Measurements from ENCODE around the gene NUDT6.

The NUDT6 gene

DNA sequence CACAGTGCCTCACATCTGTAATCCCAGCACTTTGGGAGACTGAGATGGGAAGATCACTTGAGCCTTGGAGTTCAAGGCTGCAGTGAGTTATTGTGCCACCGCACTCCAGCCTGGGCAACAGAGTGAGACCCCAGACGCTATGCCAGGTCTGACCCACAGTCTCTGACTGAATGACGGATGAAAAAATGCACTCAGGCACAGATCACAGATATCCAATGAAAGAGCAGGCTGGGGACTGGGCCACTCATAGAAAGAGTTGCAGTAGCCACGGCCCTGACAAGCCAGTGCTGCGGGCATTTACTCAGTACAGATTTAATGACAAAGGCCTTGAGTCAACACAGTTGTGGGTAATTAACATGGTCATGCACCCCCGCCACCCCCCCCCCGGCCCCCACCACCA, 22.7 kb downstream of the NUDT6 start:
- in situ Hi-C loops (cut with MboI; ENCODE audit: low sequenced_read_pairs, unreplicated experiment) = loop anchor here (25.0 kb wide), 1 partner anchor 287 kb away; the partner anchor contains the start of gene IL21
- DNase-seq (ENCODE audit: low spot score) = no peak
- TF ChIP-seq CTCF (IDR thresholded peaks at IDR 0.05; ENCODE audit: borderline replicate concordance, control extremely low read depth, extremely low read depth, insufficient read depth, missing control alignments) = no peak

DNA sequence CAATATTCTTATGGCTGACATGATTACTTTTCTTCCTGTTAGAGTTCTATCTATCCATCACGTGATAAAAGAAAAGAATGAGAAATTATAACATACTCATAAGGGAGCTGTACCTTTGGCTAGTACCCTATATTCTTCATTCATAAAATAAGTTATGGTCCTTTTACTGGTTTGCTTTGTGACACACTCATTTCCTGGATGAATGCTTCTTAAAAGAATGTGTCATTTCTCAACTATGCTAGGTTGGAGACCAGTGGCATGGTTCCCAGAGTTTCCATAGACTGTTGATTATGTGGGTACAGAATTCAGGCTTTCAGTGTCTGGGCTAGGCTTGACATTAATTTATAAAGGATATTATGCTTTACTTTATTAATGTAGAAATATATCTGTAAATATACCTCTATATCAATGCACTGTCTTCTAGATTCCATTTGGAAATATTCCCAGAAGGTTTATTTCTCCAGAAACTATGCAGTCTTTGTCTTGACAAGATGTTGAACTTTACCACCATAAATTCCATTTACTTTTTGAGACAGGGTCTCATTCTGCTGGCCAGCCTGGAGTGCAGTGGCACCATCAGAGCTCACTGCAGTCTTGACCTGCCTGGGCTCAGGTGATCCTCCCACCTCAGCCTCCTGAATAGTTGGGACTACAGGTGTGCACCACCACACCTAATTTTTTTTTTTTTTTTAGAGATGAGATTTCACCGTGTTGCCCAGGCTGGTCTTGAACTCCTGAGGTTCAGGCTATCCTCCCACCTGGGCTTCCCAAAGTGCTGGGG, 23.8 kb downstream of the NUDT6 start:
- in situ Hi-C loops (cut with MboI; ENCODE audit: low sequenced_read_pairs, unreplicated experiment) = no loop called here
- no peak for DNase-seq (ENCODE audit: low spot score)
- TF ChIP-seq CTCF (IDR thresholded peaks at IDR 0.05; ENCODE audit: borderline replicate concordance, control extremely low read depth, extremely low read depth, insufficient read depth, missing control alignments) = no peak

GRCh38 chr4:122896270-122896669, 26.1 kb downstream of the NUDT6 start:
- TF ChIP-seq CTCF (IDR thresholded peaks at IDR 0.05; ENCODE audit: borderline replicate concordance, control extremely low read depth, extremely low read depth, insufficient read depth, missing control alignments) = no peak
- DNase-seq (ENCODE audit: low spot score) = no peak
- in situ Hi-C loops (cut with MboI; ENCODE audit: low sequenced_read_pairs, unreplicated experiment) = no loop called here

DNA sequence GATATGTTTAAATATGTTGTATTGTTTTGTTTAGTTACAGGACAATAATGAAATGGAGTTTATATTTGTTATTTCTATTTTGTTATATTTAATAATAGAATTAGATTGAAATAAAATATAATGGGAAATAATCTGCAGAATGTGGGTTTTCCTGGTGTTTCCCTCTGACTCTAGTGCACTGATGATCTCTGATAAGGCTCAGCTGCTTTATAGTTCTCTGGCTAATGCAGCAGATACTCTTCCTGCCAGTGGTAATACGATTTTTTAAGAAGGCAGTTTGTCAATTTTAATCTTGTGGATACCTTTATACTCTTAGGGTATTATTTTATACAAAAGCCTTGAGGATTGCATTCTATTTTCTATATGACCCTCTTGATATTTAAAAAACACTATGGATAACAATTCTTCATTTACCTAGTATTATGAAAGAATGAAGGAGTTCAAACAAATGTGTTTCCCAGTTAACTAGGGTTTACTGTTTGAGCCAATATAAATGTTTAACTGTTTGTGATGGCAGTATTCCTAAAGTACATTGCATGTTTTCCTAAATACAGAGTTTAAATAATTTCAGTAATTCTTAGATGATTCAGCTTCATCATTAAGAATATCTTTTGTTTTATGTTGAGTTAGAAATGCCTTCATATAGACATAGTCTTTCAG, 26.9 kb downstream of the NUDT6 start:
- in situ Hi-C loops (cut with MboI; ENCODE audit: low sequenced_read_pairs, unreplicated experiment) = no loop called here
- no peak for DNase-seq (ENCODE audit: low spot score)
- no peak for TF ChIP-seq CTCF (IDR thresholded peaks at IDR 0.05; ENCODE audit: borderline replicate concordance, control extremely low read depth, extremely low read depth, insufficient read depth, missing control alignments)

- no peak for TF ChIP-seq CTCF (IDR thresholded peaks at IDR 0.05; ENCODE audit: borderline replicate concordance, control extremely low read depth, extremely low read depth, insufficient read depth, missing control alignments)
- in situ Hi-C loops (cut with MboI; ENCODE audit: low sequenced_read_pairs, unreplicated experiment) = no loop called here
- DNase-seq (ENCODE audit: low spot score) = no peak
Observed at GRCh38 chr4:122894827-122895226, 27.6 kb downstream of the NUDT6 start.

DNA sequence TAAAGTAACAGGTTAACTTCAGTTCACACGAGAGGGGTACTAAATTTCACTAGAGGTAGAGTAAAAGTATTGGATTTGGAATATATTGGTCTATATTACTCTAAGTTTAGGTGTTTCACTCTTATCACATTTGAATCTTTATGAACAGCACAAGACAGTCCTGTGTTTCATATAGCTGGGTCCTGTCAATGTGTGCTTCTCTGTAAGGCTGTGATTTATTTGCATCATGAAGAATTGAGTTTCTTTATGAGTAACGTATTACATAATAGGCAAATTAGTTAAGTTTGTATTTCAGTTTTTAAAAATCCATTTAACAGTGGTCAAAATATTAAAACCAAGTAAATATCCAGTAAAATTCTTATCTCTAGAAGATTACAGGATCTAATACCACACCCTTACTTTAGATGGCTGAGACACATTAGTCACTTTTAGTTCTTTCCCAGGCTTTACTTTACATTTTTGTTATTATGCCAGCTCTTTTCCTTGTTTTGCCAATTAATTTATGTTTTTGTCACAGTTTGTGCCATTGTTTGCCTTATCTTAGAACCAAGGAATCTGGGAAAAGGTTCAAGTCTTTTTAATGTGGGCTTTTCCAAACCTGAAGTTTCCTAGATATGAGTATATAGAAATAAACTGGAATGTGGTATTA, 32.1 kb downstream of the NUDT6 start:
- no peak for TF ChIP-seq CTCF (IDR thresholded peaks at IDR 0.05; ENCODE audit: borderline replicate concordance, control extremely low read depth, extremely low read depth, insufficient read depth, missing control alignments)
- no peak for DNase-seq (ENCODE audit: low spot score)
- in situ Hi-C loops (cut with MboI; ENCODE audit: low sequenced_read_pairs, unreplicated experiment) = no loop called here

All from GM13976 (cell line).